PC-9 (cell line): ENCODE data around the gene CALU. TPM values are rescaled to one million over a fixed set of nuclear protein-coding genes. Genes with fewer than 3 reads are reported as not detected.

Source experiments
- BruUV-seq: library from RNA; stranded (reverse); fragments of 400-500 nt; replicated peaks from 2 replicates; lab custom pipeline; 2021; lab: Mats Ljungman, UMichigan
- CTCF ChIA-PET: fragments of 300-600 bp; sonication (Branson Sonifier 250); formaldehyde crosslinking; loops from one replicate; lab custom pipeline; 2022; ENCODE audit warnings: antibody characterized with exemption; lab: Charles Lee
- POLR2A ChIA-PET: fragments of 300-600 bp; sonication (Branson Sonifier 250); formaldehyde crosslinking; loops from one replicate; lab custom pipeline; 2022; ENCODE audit warnings: antibody characterized with exemption; ENCODE audit not compliant: unreplicated experiment; lab: Charles Lee
- DNase-seq, 2 experiments: peaks; one replicate each; pipeline versions ENCODE4 v3.0.0 to v3.0.0-alpha.2; 2015 to 2022; ENCODE audit warnings: mixed read lengths in 1 of 2
- H2AFZ ChIP-seq: fragments of 200-600 bp; sonication (generic); 2 replicates; pipeline ENCODE4 v1.8.1; 2017; ENCODE audit warnings: antibody characterized with exemption
- H3F3A ChIP-seq: fragments of 200-600 bp; sonication (generic); 2 replicates; pipeline ENCODE4 v1.8.1; 2017; ENCODE audit warnings: antibody characterized with exemption, mild to moderate bottlenecking, low read depth; ENCODE audit not compliant: insufficient read depth
- H3K27ac ChIP-seq: fragments of 200-600 bp; sonication (generic); 2 replicates; pipeline ENCODE4 v1.6.1; 2016; ENCODE audit warnings: mixed run types
- H3K27me3 ChIP-seq: fragments of 200-600 bp; sonication (generic); 2 replicates; pipeline ENCODE4 v1.6.1; 2016; ENCODE audit warnings: low read depth, mixed run types; ENCODE audit not compliant: insufficient read depth
- H3K36me3 ChIP-seq: fragments of 200-600 bp; sonication (generic); 2 replicates; pipeline ENCODE4 v1.6.1; 2016; ENCODE audit warnings: low read depth, mixed run types
- H3K4me1 ChIP-seq: fragments of 200-600 bp; sonication (generic); replicated peaks from 2 replicates; pipeline ENCODE4 v1.6.1; 2016; ENCODE audit warnings: mixed run types; ENCODE audit not compliant: insufficient read depth
- H3K4me2 ChIP-seq: fragments of 200-600 bp; sonication (generic); 2 replicates; pipeline ENCODE4 v1.6.1; 2017; ENCODE audit warnings: mixed run types
- H3K4me3 ChIP-seq: fragments of 200-600 bp; sonication (generic); 2 replicates; pipeline ENCODE4 v1.6.1; 2016; ENCODE audit warnings: mixed run types
- H3K79me2 ChIP-seq: fragments of 200-600 bp; sonication (generic); 2 replicates; pipeline ENCODE4 v1.6.1; 2017; ENCODE audit warnings: low read depth, mixed run types
- H3K9me2 ChIP-seq: fragments of 200-600 bp; sonication (generic); 2 replicates; pipeline ENCODE4 v1.8.1; 2017; ENCODE audit warnings: mild to moderate bottlenecking; ENCODE audit not compliant: insufficient read depth
- H3K9me3 ChIP-seq: fragments of 200-600 bp; sonication (generic); 2 replicates; pipeline ENCODE4 v1.8.1; 2016; ENCODE audit warnings: low read depth; ENCODE audit not compliant: insufficient read depth
- H4K20me1 ChIP-seq: fragments of 200-600 bp; sonication (generic); 2 replicates; pipeline ENCODE4 v1.8.1; 2017; ENCODE audit not compliant: insufficient read depth
- CTCF ChIP-seq: fragments of 200-600 bp; sonication (generic); conservative IDR thresholded peaks from 2 replicates; pipeline ENCODE4 v1.6.1; 2017; ENCODE audit warnings: mixed run types, antibody characterized with exemption, mild to moderate bottlenecking, moderate library complexity
- EZH2 ChIP-seq: fragments of 200-600 bp; sonication (generic); IDR thresholded peaks from 2 replicates; pipeline ENCODE4 v1.8.0; 2017; ENCODE audit warnings: antibody characterized with exemption, low read depth
- intact Hi-C: fragments of 100-400 bp; cut with micrococcal nuclease; formaldehyde crosslinking; loops from one replicate; pipeline ENCODE4 v1.10.0; 2022; ENCODE audit not compliant: unreplicated experiment
- total RNA-seq: library from RNA; stranded (reverse); gene quantifications from 2 replicates; pipeline ENCODE4 v1.2.3, GENCODE V29; 2021

CALU gene
- total RNA-seq, 1 experiment from 2014 or later = 152 TPM

GRCh38 chr7:128732521-128733277, 6.5 kb upstream of the CALU start:
- Histone ChIP-seq H3K4me3 (no peak overlapping the region), H3K36me3 (no peaks in the 10 kb centered on the region), H3K27ac (no peak overlapping the region), H3F3A (peaks cover 5% of the 10 kb centered on the region; the same call in 1 of the 2 replicates), H3K4me2 (no peak overlapping the region), H3K9me3 (no peaks in the 10 kb centered on the region), H3K4me1 (peaks cover 6% of the 10 kb centered on the region), H4K20me1 (no peaks in the 10 kb centered on the region), H3K79me2 (no peaks in the 10 kb centered on the region), H2AFZ (no peak overlapping the region), H3K27me3 (no peaks in the 10 kb centered on the region), H3K9me2 (no peaks in the 10 kb centered on the region)
- intact Hi-C loops = no loop called here
- DNase-seq = no peak
- BruUV-seq = no TSS peak
- POLR2A ChIA-PET = no interaction called here
- CTCF ChIA-PET = no interaction called here
- TF ChIP-seq CTCF = no peak
- TF ChIP-seq EZH2 = no peak

- Histone ChIP-seq H3K4me1 (peaks cover 11% of the 10 kb centered on the region), H3K9me3 (no peaks in the 10 kb centered on the region), H3F3A (peaks cover 11% of the 10 kb centered on the region), H4K20me1 (no peaks in the 10 kb centered on the region), H3K4me3 (no peak overlapping the region), H3K4me2 (no peak overlapping the region), H3K27ac (no peak overlapping the region), H3K27me3 (no peaks in the 10 kb centered on the region), H3K36me3 (no peaks in the 10 kb centered on the region), H3K9me2 (no peaks in the 10 kb centered on the region), H2AFZ (no peak overlapping the region), H3K79me2 (no peaks in the 10 kb centered on the region)
- DNase-seq = no peak
- POLR2A ChIA-PET = no interaction called here
- CTCF ChIA-PET = no interaction called here
- BruUV-seq = no TSS peak
- intact Hi-C loops = no loop called here
- no peak for TF ChIP-seq EZH2
- no peak for TF ChIP-seq CTCF
Measured at GRCh38 chr7:128733278-128733645, 5.9 kb upstream of the CALU start.

- no peak overlapping the region for H3K27ac ChIP-seq
- no peaks in the 10 kb centered on the region for H3K9me2 ChIP-seq
- H3K27me3 ChIP-seq = no peaks in the 10 kb centered on the region
- H3F3A ChIP-seq = peaks cover 16% of the 10 kb centered on the region
- H3K9me3 ChIP-seq = no peaks in the 10 kb centered on the region
- no peak overlapping the region for H2AFZ ChIP-seq
- CTCF ChIA-PET = no interaction called here
- no peak overlapping the region for H3K4me2 ChIP-seq
- no peak overlapping the region for H3K4me3 ChIP-seq
- H3K79me2 ChIP-seq = peaks cover 7% of the 10 kb centered on the region
- no peaks in the 10 kb centered on the region for H3K36me3 ChIP-seq
- H4K20me1 ChIP-seq = peaks cover 2% of the 10 kb centered on the region; the same call in 1 of the 2 replicates
- DNase-seq = no peak
- TF ChIP-seq EZH2 = no peak
- TF ChIP-seq CTCF = no peak
- H3K4me1 ChIP-seq = peaks cover 15% of the 10 kb centered on the region
- intact Hi-C loops = no loop called here
- BruUV-seq = no TSS peak
- POLR2A ChIA-PET = no interaction called here
Measured at GRCh38 chr7:128734890-128735289, 4.3 kb upstream of the CALU start.
